ENCODE results near the gene PAGR1.

The PAGR1 gene

DNA sequence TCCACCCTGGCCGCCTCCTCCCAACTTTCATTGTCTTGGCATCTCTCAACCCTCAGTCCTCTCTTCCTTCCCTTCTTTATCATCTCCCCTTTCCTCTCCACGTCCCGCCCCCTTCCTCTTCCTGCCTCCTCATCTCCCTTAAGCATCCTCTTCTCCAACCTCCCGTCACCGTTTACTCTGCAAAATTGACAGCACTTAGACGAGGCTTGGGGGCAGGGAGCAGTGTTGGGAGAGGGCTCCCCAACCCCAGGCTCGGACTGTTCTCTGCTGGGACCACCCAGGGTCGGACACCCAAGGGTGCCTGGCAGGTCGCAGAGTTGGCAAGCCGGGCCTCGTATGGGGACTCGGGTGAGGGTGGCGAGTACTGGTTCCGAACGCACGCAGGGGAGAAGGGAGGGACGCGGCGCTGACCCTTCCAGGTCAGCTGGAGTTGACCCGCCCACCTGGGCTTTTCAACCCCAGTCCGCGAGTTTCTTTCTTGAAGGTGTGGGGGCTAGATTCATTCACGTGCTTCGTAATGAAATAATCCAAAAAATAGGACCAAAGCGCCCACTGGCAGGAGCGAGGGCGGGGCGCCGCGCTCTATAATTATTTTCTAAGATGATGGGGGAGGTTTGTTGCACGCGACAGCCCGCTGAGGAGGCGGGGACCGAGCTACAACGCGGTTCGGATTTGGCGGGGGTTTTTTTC is 775 bp upstream of the PAGR1 start:
- TF ChIP-seq GATA3 (IDR thresholded peaks at IDR 0.05; ENCODE audit: low read depth, low read length): no peak
- no peak for TF ChIP-seq GATA2 (IDR thresholded peaks at IDR 0.05; ENCODE audit: low read depth, low read length)

DNA sequence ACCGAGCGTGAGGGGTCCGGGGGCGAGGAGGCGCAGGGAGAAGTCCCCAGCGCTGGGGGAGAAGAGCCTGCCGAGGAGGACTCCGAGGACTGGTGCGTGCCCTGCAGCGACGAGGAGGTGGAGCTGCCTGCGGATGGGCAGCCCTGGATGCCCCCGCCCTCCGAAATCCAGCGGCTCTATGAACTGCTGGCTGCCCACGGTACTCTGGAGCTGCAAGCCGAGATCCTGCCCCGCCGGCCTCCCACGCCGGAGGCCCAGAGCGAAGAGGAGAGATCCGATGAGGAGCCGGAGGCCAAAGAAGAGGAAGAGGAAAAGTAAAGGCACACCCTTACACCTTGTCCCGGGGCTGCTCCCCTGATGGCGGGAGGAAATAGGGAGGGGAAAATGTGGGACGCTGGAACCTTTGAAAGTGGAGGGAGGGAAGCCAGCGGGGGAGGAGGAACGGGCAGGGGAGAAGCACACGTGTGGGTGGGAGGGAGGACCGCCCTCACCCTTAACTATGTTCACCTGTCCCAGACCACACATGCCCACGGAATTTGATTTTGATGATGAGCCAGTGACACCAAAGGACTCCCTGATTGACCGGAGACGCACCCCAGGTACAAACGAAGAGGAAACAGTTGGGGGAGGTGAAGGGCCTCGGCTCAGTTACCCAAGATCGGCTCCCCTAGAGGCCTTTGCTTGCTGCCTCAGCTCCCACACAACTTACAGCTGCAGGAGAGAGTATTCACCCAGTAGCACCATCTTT is 916 bp downstream of the PAGR1 start:
- TF ChIP-seq GATA3 (IDR thresholded peaks at IDR 0.05; ENCODE audit: low read depth, low read length) (no peak), GATA2 (IDR thresholded peaks at IDR 0.05; ENCODE audit: low read depth, low read length) (no peak)

DNA sequence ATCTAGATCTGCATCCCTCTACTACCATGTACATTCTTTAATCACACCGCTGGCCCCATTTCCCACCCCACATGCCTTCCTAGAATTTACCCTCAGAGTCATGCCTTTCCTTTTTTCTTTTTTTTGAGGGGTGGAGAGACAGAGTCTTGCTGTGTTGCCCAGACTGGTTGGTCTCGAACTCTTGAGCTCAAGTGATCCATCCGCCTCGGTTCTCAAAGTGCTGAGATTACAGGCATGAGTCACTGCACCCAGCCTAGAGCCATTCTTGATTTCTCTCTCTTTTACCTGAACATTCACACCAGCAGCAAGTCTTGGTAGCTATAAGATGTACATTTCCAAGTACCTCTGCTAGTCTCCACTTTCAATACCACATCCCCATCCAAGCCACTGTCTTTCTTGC is 2.1 kb downstream of the PAGR1 start:
- TF ChIP-seq GATA2 (IDR thresholded peaks at IDR 0.05; ENCODE audit: low read depth, low read length) (no peak), GATA3 (IDR thresholded peaks at IDR 0.05; ENCODE audit: low read depth, low read length) (no peak)

DNA sequence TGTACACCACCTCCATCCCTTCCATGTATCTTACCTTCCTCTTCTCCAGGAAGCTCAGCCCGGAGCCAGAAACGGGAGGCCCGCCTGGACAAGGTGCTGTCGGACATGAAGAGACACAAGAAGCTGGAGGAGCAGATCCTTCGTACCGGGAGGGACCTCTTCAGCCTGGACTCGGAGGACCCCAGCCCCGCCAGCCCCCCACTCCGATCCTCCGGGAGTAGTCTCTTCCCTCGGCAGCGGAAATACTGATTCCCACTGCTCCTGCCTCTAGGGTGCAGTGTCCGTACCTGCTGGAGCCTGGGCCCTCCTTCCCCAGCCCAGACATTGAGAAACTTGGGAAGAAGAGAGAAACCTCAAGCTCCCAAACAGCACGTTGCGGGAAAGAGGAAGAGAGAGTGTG is 3.6 kb downstream of the PAGR1 start:
- TF ChIP-seq GATA2 (IDR thresholded peaks at IDR 0.05; ENCODE audit: low read depth, low read length) (no peak), GATA3 (IDR thresholded peaks at IDR 0.05; ENCODE audit: low read depth, low read length) (no peak)

DNA sequence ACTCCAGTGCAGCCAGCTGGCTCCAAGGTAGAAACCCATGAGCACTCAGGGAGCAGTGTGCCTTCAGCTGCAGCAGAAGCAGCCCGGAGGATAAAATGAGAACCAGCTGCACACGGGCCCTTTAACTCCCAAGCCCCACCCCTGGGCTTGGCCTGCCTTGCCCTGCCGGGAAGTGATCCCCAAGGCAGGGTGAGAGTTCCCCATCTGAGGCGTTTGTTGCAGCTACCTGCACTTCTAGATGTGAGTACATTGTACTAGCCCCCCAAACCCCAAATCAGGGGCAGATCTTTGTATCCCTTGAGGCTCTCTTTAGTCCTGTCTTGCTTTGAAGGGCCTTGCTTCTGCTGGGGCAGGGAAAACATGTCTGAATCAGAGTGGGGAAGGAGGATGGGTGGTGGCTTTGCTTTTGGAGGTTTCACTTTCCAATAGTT is 4.3 kb downstream of the PAGR1 start, which contains the start of gene MVP:
Gene MVP, plus strand, starts transcription at position 192 of the 431 bp plus-strand sequence. CDS start 10,088 bp downstream, outside the sequence.
- no peak for TF ChIP-seq GATA2 (IDR thresholded peaks at IDR 0.05; ENCODE audit: low read depth, low read length)
- TF ChIP-seq GATA3 (IDR thresholded peaks at IDR 0.05; ENCODE audit: low read depth, low read length): no peak

DNA sequence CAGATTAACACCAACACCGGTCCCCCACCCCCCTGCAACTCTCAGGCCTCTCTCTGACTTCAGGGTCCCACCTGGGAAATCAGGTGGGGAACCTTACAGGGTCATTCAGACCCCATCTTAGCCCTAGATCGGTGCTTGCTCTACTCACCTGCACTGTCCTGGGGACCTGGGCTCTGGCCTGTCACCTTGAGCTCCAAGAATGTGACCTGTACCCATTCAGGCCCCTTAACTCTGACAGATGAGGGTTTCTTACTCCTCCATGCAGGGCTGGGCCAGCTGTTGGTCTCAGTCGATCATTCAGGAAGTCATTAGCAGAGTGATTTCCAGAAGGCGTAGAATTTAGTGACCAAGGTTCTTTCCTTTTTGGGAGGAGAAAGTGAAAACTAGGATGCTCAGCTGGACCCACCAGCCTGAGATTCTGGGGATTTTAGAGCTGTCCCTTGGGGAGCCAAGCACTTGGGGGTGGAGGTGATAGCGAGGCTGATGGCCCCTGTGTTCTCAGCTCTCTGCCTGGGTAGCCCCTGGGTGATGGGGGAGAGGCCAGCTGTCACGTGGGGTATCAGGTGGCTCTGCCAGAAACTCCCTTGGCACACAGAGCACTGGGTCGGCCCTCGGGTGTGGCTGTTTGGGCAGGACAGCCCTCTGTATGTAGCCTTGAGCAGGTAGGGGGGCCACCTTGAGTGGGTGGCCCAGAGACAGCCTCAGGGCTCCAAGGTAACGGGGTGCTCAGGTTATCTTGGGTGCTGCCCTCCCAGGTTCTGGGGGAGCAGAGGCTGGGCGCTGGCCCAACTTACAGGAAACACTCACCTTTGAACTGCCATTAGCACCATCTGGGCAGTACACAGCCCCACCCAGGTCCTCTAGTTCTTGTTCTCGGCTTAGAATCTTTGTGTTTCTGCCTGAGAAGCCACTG is 5.0 kb downstream of the PAGR1 start:
- no peak for TF ChIP-seq GATA3 (IDR thresholded peaks at IDR 0.05; ENCODE audit: low read depth, low read length)
- no peak for TF ChIP-seq GATA2 (IDR thresholded peaks at IDR 0.05; ENCODE audit: low read depth, low read length)

DNA sequence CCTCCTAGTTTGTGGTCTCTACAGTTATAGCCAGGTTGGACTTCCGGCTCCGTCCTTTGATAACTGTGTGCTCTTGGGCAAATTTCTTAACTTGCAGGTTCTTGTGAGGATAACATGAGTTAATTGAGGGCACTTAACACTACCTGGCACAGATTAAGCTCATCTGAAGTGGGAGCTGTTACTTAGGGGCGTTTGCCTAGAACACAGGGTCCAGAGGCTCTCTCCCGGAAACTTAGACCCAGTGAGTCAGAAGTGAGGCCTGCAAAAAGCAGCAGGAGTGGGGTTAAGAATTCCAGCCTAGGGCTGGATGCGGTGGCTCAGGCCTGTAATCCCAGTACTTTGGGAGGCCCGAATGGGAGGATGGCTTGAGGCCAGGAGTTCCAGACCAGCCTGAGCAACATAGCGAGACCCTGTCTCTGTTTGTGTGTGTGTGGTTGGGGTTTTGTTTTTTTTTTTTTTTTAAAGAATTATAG is 5.7 kb downstream of the PAGR1 start:
- TF ChIP-seq GATA2 (IDR thresholded peaks at IDR 0.05; ENCODE audit: low read depth, low read length) (no peak), GATA3 (IDR thresholded peaks at IDR 0.05; ENCODE audit: low read depth, low read length) (no peak)

DNA sequence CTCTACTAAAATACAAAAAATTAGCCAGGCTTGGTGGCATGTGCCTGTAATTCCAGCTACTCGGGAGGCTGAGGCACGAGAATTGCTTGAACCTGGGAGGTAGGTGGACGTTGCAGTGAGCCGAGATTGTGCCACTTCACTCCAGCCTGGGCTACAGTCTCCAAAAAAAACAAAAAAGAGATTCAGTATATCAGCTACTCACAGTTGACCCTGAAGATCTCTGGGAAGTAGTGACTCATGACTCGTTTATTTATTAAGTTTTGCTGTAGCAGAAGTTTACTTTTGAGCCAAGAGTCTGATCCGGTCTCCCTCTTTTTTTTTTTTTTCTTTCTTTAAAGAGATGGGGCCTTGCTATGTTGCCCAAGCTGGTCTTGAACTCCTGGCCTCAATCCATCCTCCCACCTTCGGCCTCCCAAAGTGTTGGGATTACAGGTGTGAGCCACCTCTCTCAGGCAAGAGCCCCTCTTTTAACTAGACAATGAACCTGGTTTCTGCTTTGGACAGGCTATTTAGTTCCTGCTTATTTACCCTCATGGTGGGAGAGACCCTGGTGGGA is 8.7 kb downstream of the PAGR1 start:
- TF ChIP-seq GATA3 (IDR thresholded peaks at IDR 0.05; ENCODE audit: low read depth, low read length) (no peak), GATA2 (IDR thresholded peaks at IDR 0.05; ENCODE audit: low read depth, low read length) (no peak)

DNA sequence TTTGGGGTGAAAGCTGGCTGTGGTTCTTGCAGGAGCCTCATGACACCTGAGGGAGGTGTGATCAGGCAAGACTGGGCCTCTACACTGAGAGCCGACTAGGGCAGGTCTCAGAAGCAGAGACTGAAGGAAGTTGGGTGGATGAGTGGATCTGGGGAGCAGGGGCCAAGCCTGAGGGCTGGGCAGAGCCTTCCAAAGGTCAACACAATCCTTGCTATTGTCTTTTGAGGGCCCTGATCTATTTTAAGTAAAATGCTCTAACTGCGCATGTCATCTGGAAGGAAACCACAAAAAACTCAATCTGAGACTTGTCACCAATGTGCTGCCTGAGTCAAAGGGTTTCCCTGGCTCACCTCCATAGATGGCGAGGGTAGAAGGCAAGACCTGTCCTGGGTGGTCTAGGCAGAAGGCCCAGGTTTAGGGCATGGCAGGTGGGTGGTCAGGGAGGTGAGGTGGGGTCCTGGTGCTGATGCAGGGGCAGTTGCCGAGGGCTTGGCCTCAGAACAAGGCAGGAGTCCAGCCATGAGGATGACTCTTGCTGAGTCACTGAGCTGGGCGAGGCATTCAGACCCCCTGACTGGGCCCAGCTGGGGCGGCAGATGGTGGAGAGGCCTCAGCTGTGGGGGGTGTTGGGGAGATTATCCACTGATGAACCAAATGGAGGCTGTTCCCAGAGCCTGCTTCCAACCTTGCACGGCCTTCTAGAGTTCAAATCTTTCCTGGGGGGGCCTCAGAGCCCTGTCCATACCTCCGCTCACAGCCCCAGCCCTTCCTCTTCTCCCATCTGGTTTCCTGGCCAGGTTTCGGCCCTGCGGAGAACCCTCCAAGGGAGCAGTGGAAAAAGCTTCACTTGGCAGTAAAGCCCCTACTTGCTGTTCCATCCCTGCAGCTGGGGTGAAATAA is 9.4 kb downstream of the PAGR1 start:
- TF ChIP-seq GATA3 (IDR thresholded peaks at IDR 0.05; ENCODE audit: low read depth, low read length): no peak
- TF ChIP-seq GATA2 (IDR thresholded peaks at IDR 0.05; ENCODE audit: low read depth, low read length): no peak

DNA sequence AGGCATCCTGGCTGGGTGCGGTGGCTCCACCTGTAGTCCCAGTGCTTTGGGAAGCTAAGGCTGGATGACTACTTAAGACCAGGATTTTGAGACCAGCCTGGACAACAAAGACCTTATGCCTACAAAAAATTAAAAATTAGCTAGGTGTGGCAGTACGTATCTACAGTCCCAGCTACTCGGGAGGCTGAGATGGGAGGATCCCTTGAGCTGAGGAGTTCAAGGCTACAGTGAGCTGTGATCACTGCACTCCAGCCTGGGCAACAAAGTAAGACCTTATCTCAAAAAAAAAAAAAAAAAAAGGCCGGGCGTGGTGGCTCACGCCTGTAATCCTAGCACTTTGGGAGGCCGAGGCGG is 10.4 kb downstream of the PAGR1 start:
- TF ChIP-seq GATA2 (IDR thresholded peaks at IDR 0.05; ENCODE audit: low read depth, low read length) (no peak), GATA3 (IDR thresholded peaks at IDR 0.05; ENCODE audit: low read depth, low read length) (no peak)

DNA sequence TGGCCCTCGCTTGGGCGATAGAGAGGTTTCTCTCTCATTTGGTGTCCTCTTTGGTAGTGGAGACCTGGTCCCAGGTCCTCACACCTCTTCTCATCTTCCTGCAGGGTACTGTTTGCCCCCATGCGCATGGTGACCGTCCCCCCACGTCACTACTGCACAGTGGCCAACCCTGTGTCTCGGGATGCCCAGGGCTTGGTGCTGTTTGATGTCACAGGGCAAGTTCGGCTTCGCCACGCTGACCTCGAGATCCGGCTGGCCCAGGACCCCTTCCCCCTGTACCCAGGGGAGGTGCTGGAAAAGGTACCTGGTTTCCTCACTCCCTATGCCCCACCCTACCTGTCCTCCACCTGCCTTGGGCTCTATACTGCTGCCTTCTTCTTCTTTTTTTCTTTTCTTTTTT is 14.8 kb downstream of the PAGR1 start:
- TF ChIP-seq GATA2 (IDR thresholded peaks at IDR 0.05; ENCODE audit: low read depth, low read length): no peak
- TF ChIP-seq GATA3 (IDR thresholded peaks at IDR 0.05; ENCODE audit: low read depth, low read length): no peak

DNA sequence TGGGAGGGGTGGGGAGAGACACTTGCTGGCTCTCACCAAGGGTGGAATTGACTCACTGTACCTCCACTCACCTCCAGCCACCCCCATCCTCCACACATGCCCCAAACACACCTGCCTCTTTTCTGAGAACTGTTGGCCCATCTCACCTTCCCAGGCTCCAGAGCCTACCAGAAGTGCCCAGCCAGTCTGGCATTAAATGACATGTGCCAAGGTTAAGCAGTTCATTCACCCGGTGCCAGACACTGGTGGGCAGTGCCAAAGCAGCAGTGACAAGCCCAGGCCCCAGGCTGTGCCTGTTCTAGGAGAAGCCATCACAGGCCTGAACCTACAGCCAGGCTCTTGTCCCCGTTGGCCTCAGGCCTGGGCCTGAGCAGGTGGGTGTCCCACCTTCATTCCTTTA is 15.5 kb downstream of the PAGR1 start:
- TF ChIP-seq GATA3 (IDR thresholded peaks at IDR 0.05; ENCODE audit: low read depth, low read length) (no peak), GATA2 (IDR thresholded peaks at IDR 0.05; ENCODE audit: low read depth, low read length) (no peak)

DNA sequence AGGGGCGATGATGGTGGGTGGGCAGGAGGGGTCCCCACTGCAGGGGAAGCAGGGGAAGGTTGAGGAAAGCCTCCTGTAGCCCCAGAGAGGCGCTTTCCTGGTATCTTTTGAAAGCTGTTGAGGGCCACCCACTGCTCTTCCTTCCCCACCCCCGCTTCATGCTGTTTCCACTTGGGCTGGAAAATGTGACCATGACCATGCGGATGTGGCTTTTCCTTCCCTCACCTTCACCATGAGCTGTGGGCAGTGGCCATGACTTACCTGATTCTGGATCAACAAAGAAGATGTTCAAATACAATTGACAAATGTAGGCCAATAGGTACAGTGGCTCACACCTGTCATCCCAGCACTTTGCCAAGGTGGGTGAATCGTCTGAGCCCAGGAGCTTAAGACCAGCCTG is 18.1 kb downstream of the PAGR1 start:
- no peak for TF ChIP-seq GATA2 (IDR thresholded peaks at IDR 0.05; ENCODE audit: low read depth, low read length)
- no peak for TF ChIP-seq GATA3 (IDR thresholded peaks at IDR 0.05; ENCODE audit: low read depth, low read length)

Measured in SH-SY5Y (cell line).